Hepatocyte (in vitro differentiated cells): ENCODE data around the gene ZNF92. TPM values are rescaled to one million over a fixed set of nuclear protein-coding genes. Genes with fewer than 3 reads are reported as not detected.
A peak's percentile ranks its signal among the peaks of the same experiment; 100 is the strongest.

Source experiments
- DNase-seq: peaks from one replicate; pipeline ENCODE4 v3.0.0-alpha.2; 2016; ENCODE audit warnings: low spot score
- H2AFZ ChIP-seq: fragments of 200-600 bp; sonication (generic); 2 replicates; pipeline ENCODE4 v1.6.0; 2016; ENCODE audit warnings: antibody characterized with exemption, mild to moderate bottlenecking
- H3K27ac ChIP-seq: fragments of 200-600 bp; sonication (generic); 2 replicates; pipeline ENCODE4 v1.5.1; 2016; ENCODE audit warnings: mild to moderate bottlenecking
- H3K27me3 ChIP-seq: fragments of 200-600 bp; sonication (generic); 2 replicates; pipeline ENCODE4 v1.6.1; 2016
- H3K36me3 ChIP-seq: fragments of 200-600 bp; sonication (generic); replicated peaks from 2 replicates; pipeline ENCODE4 v1.5.1; 2016; ENCODE audit warnings: low read depth; ENCODE audit not compliant: insufficient read depth
- H3K4me1 ChIP-seq: fragments of 200-600 bp; sonication (generic); 2 replicates; pipeline ENCODE4 v1.5.1; 2016; ENCODE audit warnings: mild to moderate bottlenecking, moderate library complexity; ENCODE audit not compliant: insufficient read depth
- H3K4me2 ChIP-seq: fragments of 200-600 bp; sonication (generic); 2 replicates; pipeline ENCODE4 v1.6.0; 2016
- H3K4me3 ChIP-seq: fragments of 200-600 bp; sonication (generic); 2 replicates; pipeline ENCODE4 v1.5.1; 2016; ENCODE audit warnings: mild to moderate bottlenecking
- H3K79me2 ChIP-seq: fragments of 200-600 bp; sonication (generic); 2 replicates; pipeline ENCODE4 v1.6.0; 2017; ENCODE audit warnings: mild to moderate bottlenecking
- H3K9me2 ChIP-seq: fragments of 200-600 bp; sonication (generic); replicated peaks from 2 replicates; pipeline ENCODE4 v1.6.0; 2017; ENCODE audit warnings: mild to moderate bottlenecking; ENCODE audit not compliant: insufficient read depth
- H3K9me3 ChIP-seq: fragments of 200-600 bp; sonication (generic); 2 replicates; pipeline ENCODE4 v1.5.1; 2016; ENCODE audit warnings: low read depth, mild to moderate bottlenecking
- H4K20me1 ChIP-seq: fragments of 200-600 bp; sonication (generic); 2 replicates; pipeline ENCODE4 v1.6.0; 2016; ENCODE audit warnings: mild to moderate bottlenecking; ENCODE audit not compliant: insufficient read depth, poor library complexity, severe bottlenecking
- CTCF ChIP-seq: fragments of 200-600 bp; sonication (generic); IDR thresholded peaks from 2 replicates; pipeline ENCODE4 v1.5.1; 2016; ENCODE audit warnings: antibody characterized with exemption, mild to moderate bottlenecking; ENCODE audit not compliant: poor library complexity
- EZH2 ChIP-seq: fragments of 200-600 bp; sonication (generic); IDR thresholded peaks from 2 replicates; pipeline ENCODE4 v1.6.1; 2016; ENCODE audit warnings: antibody characterized with exemption, mild to moderate bottlenecking, borderline replicate concordance
- EZH2phosphoT487 ChIP-seq: fragments of 200-600 bp; sonication (generic); IDR thresholded peaks from one replicate; pipeline ENCODE4 v1.6.1; 2018; ENCODE audit warnings: antibody characterized with exemption, mild to moderate bottlenecking, low read depth, moderate library complexity; ENCODE audit not compliant: unreplicated experiment, severe bottlenecking
- WGBS: methylation state at CpG from one replicate; pipeline ENCODE4 v1.1.6; 2016; ENCODE audit warnings: low lambda C conversion rate; ENCODE audit errors: missing lambda C conversion rate; 5-methylcytosine and 5-hydroxymethylcytosine counted together
- polyA plus RNA-seq: library from polyadenylated mRNA; unstranded; fragments of >200 nt; fragmentation: Nextera tagmentation; extraction: Ambion mirVana; gene quantifications from 2 replicates; pipeline ENCODE4 v1.2.1, GENCODE V29; 2016
- total RNA-seq: library from RNA; depleted of rRNA; stranded (reverse); fragments of >200 nt; gene quantifications from 2 replicates; pipeline ENCODE4 v1.2.3, GENCODE V29; 2014

ZNF92 gene
- 10.1 and 11.3 TPM in 2 replicates for total RNA-seq
- 3.0 TPM in 2 replicates for polyA plus RNA-seq

- 1% methylated on average over 44 of the region's 44 CpGs for WGBS
- H3K36me3 ChIP-seq, result no peaks in the 10 kb centered on the region
- H3K27me3 ChIP-seq, result no peaks in the 10 kb centered on the region
- peak within 1 kb of the TSS; percentile 96 for H3K27ac ChIP-seq
- TF ChIP-seq EZH2 (no peak), CTCF (no peak), EZH2phosphoT487 (no peak)
- peak within 1 kb of the TSS; percentile 82 for H2AFZ ChIP-seq
- H3K9me3 ChIP-seq, result no peaks in the 10 kb centered on the region
- H3K9me2 ChIP-seq, result no peaks in the 10 kb centered on the region
- H3K79me2 ChIP-seq, result peaks cover 43% of the 10 kb centered on the region
- peaks cover 10% of the 10 kb centered on the region for H4K20me1 ChIP-seq
- H3K4me2 ChIP-seq, result peak within 1 kb of the TSS; percentile 79
- H3K4me1 ChIP-seq, result no peaks in the 10 kb centered on the region
- H3K4me3 ChIP-seq, result peak within 1 kb of the TSS; percentile 91
- peak; percentile 98 for DNase-seq
Observed at GRCh38 chr7:65373608-65374351, at the start of gene ZNF92. ZNF92 (plus strand) TSS chr7:65373855; CDS start chr7:65373998, 143 bp downstream.

- no peak overlapping the region for H2AFZ ChIP-seq
Observed at GRCh38 chr7:65325793-65326432, 47.7 kb upstream of the ZNF92 start.

GRCh38 chr7:65338346-65338745 lies 35.3 kb upstream of the ZNF92 start:
- no peak for DNase-seq
- Histone ChIP-seq H4K20me1 (no peaks in the 10 kb centered on the region), H3K79me2 (no peaks in the 10 kb centered on the region), H3K27ac (no peak overlapping the region), H3K9me3 (no peaks in the 10 kb centered on the region), H3K4me2 (no peak overlapping the region), H3K4me1 (peaks cover 6% of the 10 kb centered on the region), H2AFZ (no peak overlapping the region), H3K27me3 (no peaks in the 10 kb centered on the region), H3K9me2 (no peaks in the 10 kb centered on the region), H3K36me3 (no peaks in the 10 kb centered on the region), H3K4me3 (no peak overlapping the region)
- TF ChIP-seq CTCF, result no peak
- WGBS, result 58% methylated on average over 2 of the region's 2 CpGs

More at GRCh38 chr7:65325793-65326432, 47.7 kb upstream of the ZNF92 start:
- Histone ChIP-seq H3K79me2 (no peaks in the 10 kb centered on the region), H4K20me1 (no peaks in the 10 kb centered on the region), H3K27ac (no peak overlapping the region), H3K9me2 (no peaks in the 10 kb centered on the region), H3K4me2 (no peak overlapping the region), H3K9me3 (no peaks in the 10 kb centered on the region), H3K4me1 (no peaks in the 10 kb centered on the region), H3K27me3 (no peaks in the 10 kb centered on the region), H3K36me3 (no peaks in the 10 kb centered on the region), H3K4me3 (no peak overlapping the region)
- no peak for DNase-seq
- no peak for TF ChIP-seq CTCF
- no peak for TF ChIP-seq EZH2phosphoT487
- TF ChIP-seq EZH2, result no peak
- WGBS, result 95% methylated on average over 5 of the region's 5 CpGs
